ENCODE measurements around the gene ABTB2.

GRCh38 chr11:34351051-34351450, 6.8 kb downstream of the ABTB2 start:
- TF ChIP-seq EZH2 (IDR thresholded peaks at IDR 0.05; ENCODE audit: insufficient read depth, poor library complexity, severe bottlenecking) (no peak), EZH2phosphoT487 (IDR thresholded peaks at IDR 0.05; ENCODE audit: insufficient read depth, low read depth) (no peak)

All from GM23248 (cell line).